NCI-H1417 treated with DMSO at 0.1 percent for 48 hours (cell line): ENCODE results near the gene PRR35.

ENCODE experiments used
- DNase-seq: peaks from one replicate; lab custom pipeline; 2025; lab: John Stamatoyannopoulos, UW

The PRR35 gene

GRCh38 chr16:528111-529011, 31.8 kb upstream of the PRR35 start:
- DNase-seq = no peak

GRCh38 chr16:529012-529575, 31.1 kb upstream of the PRR35 start:
- DNase-seq = no peak

DNA sequence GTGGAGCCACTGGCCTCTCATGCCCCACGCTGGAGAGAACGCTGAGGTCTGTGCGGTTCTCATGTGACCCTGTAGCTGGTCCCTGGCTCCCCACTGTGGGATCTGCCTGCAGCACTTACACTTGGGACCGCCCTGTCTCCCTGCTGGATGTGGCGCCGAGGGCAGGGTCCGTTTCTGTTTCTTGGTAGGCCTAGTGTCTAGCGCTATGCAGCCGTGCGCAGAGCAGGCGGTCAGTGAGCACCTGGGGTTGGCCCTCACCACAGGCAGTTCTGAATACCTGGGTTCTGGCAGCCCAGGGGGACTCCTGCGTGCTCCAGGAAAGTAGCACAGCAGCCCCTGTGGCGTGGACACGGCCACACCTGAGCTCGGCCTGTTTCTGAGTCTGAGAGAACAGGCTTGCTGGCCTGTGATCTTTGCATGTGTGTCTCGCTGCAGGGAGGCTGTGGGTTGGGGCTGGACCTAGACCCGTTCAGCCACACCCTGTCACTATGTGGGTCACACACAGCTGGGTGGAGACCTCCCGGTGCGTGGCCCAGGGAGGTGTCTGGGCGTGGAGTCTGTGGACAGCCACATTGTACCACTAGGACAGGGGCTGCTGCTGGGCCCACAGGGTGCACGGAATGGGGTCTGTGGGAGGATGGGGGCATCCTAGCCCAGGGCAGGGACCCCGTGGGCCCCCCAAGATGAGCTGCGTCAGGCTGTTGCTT, 29.9 kb upstream of the PRR35 start:
- DNase-seq = no peak

DNA sequence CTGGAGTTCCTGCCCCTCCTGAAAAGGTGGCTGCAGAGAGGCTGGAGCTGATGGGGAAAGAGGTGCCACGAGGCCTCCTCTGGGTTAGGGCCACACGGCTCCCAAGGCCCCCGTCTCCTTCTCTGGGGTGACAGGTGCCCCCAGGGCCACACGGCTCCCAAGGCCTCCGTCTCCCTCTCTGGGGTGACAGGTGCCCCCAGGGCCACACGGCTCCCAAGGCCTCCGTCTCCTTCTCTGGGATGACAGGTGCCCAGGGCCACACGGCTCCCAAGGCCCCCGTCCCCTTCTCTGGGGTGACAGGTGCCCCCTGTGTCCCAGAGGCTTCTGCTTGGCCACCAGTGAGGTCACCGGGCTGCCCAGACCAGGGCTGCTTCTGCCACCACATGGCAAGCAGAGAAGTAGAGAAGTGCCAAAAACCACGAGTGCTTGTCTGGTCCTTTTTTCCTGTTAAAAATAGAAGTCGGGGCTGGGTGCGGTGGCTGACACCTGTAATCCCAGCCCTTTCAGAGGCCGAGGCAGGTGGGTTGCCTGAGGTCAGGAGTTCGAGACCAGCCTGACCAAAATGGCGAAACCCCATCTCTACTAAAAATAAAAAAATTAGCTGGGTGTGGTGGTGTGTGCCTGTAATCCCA, 28.6 kb upstream of the PRR35 start:
- no peak for DNase-seq

DNA sequence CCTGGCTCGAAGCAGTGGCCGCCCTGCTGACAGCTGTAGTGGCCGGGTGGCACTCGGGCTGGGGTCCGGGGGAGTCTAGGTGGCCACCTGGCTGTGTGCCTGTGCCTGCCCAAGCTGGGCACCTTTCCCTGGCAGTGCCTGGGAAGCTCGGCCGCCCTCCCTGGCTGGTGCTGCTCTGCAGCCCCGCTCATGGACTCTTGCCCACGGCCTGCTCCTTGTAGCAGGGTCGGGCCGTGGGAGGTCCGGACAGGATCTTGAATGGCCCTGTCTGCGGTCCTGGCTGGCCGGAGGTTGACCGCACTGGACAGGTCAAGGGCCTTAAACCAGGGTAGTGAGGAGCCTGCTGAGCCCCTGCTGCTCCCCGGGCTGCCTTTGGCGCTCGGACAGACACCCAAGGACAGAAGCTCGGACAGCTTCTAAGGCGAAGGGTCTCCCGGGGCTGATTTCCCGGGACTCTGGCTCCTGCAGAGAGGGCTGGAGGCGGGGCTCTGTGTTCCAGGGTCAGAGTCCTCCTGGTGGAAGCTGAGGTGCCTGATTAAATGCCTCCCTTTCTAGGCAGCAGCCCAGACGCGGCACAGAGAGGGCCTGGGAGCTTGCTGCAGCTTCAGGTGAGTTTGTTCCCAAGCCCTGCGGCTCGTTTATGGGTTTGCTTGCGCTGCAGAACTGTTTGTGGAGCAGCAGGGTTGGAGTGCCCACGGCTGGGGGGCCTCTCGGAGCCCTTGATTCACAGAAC, 26.6 kb upstream of the PRR35 start:
- no peak for DNase-seq

GRCh38 chr16:534135-534534, 26.1 kb upstream of the PRR35 start:
- no peak for DNase-seq

GRCh38 chr16:534856-535445, 25.2 kb upstream of the PRR35 start:
- no peak for DNase-seq

GRCh38 chr16:535446-536405, 24.5 kb upstream of the PRR35 start:
- DNase-seq = no peak

DNA sequence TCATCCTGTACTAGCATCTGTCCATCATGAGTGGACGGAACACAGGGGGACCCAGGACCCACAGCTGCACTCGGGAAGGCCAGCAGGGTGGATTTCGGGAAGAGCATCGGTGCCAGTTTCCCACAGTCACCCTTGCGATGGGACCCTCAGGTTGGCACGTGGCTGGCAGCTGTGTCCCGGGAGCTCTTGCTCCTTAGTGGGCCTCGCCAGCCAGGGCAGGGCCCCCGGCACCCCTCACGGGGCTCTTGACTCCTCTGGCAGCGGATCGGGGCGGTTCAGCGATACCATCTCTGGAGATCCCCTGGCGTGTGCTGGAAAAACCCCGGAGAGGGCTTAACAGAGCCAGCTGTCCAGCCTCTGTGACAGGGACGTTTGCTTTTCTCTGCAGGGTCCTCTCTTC, 23.4 kb upstream of the PRR35 start:
- DNase-seq = no peak

GRCh38 chr16:537415-538335, 22.5 kb upstream of the PRR35 start:
- no peak for DNase-seq

GRCh38 chr16:539901-540530, 20.2 kb upstream of the PRR35 start:
- DNase-seq = no peak

DNA sequence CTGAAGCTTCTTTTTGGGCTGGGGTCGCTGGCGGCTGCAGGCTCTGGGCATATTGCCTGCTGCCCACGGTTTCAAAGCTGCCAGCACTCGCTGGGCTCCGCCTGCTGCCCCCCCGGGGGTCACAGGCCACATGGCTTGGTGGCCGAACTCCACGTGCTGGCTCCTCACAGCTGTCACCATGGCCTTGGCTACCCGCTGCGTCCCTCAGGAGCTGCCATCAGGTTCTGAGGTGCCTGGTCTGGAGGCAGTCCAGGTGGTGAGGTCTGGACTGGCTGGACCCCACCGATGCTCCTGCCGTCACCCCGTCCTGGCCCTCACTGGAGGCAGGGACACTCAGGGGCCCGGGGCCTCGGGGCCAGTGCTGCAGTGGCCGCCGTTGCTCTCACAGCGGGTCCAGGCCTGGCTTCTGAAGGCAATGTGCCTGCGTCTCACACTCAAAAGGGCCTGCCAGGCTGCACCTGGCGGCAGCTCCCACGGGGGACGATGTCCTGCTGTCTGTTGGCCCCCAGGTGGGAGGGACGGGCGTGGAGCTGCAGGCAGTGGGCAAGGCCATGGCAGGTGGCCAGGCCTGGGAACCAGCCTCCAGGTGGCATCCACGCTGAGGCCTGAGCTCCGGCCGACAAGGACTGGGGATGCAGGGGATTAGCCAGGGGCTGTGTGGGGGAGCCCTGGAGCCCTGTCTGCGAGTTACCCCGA, 19.4 kb upstream of the PRR35 start:
- no peak for DNase-seq

- no peak for DNase-seq
Measured at GRCh38 chr16:543301-544164, 16.7 kb upstream of the PRR35 start.

DNA sequence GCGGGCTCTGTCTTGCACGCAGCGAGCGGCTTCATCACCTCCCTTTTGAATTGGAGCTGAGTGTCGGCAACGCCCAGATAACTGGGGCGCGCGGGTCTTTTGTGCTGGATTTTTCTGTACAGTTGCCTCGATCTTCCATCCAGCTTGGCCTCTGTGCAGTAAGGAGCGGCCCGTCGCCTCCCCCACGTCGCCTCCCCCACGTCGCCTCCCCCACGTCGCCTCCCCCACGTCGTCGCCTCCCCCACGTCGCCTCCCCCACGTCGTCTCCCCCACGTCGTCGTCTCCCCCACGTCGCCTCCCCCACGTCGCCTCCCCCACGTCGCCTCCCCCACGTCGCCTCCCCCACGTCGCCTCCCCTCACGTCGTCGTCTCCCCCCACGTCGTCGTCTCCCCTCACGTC, 15.7 kb upstream of the PRR35 start:
- no peak for DNase-seq

DNA sequence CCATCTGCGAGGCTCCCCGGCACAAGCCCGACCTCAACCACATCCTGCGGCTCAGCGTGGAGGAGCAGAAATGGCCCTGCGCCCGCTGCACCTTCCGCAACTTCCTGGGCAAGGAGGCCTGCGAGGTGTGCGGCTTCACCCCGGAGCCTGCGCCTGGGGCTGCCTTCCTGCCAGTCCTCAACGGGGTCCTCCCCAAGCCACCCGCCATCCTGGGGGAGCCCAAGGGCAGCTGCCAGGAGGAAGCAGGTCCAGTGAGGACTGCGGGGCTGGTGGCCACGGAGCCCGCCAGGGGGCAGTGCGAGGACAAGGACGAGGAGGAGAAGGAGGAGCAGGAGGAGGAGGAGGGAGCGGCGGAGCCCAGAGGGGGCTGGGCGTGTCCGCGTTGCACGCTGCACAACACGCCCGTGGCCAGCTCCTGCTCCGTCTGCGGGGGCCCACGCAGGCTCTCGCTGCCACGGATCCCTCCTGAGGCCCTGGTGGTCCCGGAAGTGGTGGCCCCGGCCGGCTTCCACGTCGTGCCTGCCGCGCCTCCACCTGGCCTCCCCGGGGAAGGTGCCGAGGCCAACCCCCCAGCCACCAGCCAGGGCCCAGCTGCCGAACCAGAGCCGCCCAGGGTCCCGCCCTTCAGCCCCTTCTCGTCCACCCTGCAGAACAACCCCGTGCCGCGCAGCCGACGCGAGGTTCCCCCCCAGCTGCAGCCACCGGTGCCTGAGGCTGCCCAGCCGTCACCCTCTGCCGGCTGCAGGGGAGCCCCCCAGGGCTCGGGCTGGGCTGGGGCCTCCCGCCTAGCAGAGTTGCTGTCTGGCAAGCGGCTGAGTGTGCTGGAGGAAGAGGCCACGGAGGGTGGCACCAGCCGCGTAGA, 13.1 kb upstream of the PRR35 start:
- no peak for DNase-seq

DNA sequence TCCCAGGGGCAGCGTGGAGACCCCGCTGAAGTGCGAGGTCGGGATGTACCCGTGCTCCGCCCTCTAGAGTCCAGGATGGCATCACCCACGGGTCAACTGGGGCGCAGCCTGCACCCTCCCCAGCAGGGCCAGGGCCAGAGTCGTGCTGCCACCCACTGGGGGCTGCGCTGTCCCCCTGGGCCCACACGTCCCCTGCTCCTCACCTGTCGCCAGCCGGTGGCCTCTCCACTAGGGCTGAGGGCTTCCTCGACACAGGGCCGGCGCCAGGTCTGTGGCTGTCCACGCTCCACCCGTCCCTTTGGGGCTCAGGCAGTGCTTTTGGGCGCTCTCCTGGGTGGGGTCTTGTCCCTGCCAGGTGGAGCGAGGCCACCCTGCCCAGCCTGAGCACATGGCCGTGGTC, 11.6 kb upstream of the PRR35 start:
- DNase-seq = no peak
